Cardiac muscle cell (in vitro differentiated cells and primary cell): Measurements from ENCODE around the gene CHST11. TPM values are rescaled to one million over a fixed set of nuclear protein-coding genes. Genes with fewer than 3 reads are reported as not detected.

Source experiments
- DNase-seq, 2 donors: peaks; one replicate each; pipeline versions ENCODE4 v3.0.0 to v3.0.0-alpha.2; 2010 to 2017; ENCODE audit warnings: low read depth in 1 of 2, low spot score in 1 of 2
- H3K27ac ChIP-seq: fragments of 200-600 bp; sonication (generic); 2 replicates; pipeline ENCODE4 v1.5.1; 2016
- H3K27me3 ChIP-seq: fragments of 200-600 bp; sonication (generic); 2 replicates; pipeline ENCODE4 v1.6.0; 2016; ENCODE audit warnings: control low read depth
- H3K36me3 ChIP-seq: fragments of 200-600 bp; sonication (generic); 2 replicates; pipeline ENCODE4 v1.5.1; 2016; ENCODE audit warnings: control low read depth
- H3K4me1 ChIP-seq: fragments of 200-600 bp; sonication (generic); 2 replicates; pipeline ENCODE4 v1.8.1; 2017; ENCODE audit warnings: low read depth, mild to moderate bottlenecking, mixed run types
- H3K4me3 ChIP-seq: fragments of 200-600 bp; sonication (generic); 2 replicates; pipeline ENCODE4 v1.5.1; 2016; ENCODE audit warnings: mild to moderate bottlenecking
- H3K9me3 ChIP-seq: fragments of 200-600 bp; sonication (generic); 2 replicates; pipeline ENCODE4 v1.5.1; 2017; ENCODE audit warnings: low read depth, mild to moderate bottlenecking, control low read depth
- CTCF ChIP-seq: IDR thresholded peaks from 2 replicates; pipeline ENCODE4 v1.5.1; 2012; ENCODE audit warnings: low read depth, mild to moderate bottlenecking, low read length
- polyA plus RNA-seq: library from polyadenylated mRNA; unstranded; fragments of >200 nt; fragmentation: Nextera tagmentation; extraction: Ambion mirVana; gene quantifications from 2 replicates; pipeline ENCODE4 v1.2.1, GENCODE V29; 2016
- total RNA-seq: library from RNA; depleted of rRNA; stranded (reverse); fragments of >200 nt; gene quantifications from 2 replicates; pipeline ENCODE4 v1.2.3, GENCODE V29; 2016

The CHST11 gene
- total and polyA plus RNA-seq, 2 experiments from 2014 or later: 24.2 to 39.8 TPM

GRCh38 chr12:104596898-104597843 is 140.4 kb downstream of the CHST11 start:
- Histone ChIP-seq H3K36me3 (no peaks in the 10 kb centered on the region), H3K27me3 (no peaks in the 10 kb centered on the region), H3K9me3 (no peaks in the 10 kb centered on the region), H3K4me1 (peaks cover 24% of the 10 kb centered on the region), H3K4me3 (no peak overlapping the region), H3K27ac (no peak overlapping the region)
- no peak for TF ChIP-seq CTCF
- DNase-seq: no peak

GRCh38 chr12:104598342-104599271 is 141.9 kb downstream of the CHST11 start:
- H3K4me1 ChIP-seq: peaks cover 24% of the 10 kb centered on the region
- TF ChIP-seq CTCF: no peak
- no peaks in the 10 kb centered on the region for H3K9me3 ChIP-seq

GRCh38 chr12:104599272-104600035 is 142.7 kb downstream of the CHST11 start:
- Histone ChIP-seq H3K9me3 (no peaks in the 10 kb centered on the region), H3K4me3 (no peak overlapping the region), H3K27me3 (no peaks in the 10 kb centered on the region), H3K36me3 (no peaks in the 10 kb centered on the region), H3K4me1 (peaks cover 30% of the 10 kb centered on the region), H3K27ac (peak overlapping the region; percentile 82)
- no peak for TF ChIP-seq CTCF
- DNase-seq: no peak

More at GRCh38 chr12:104598342-104599271, 141.9 kb downstream of the CHST11 start:
- peak; percentile 30 to 67 for DNase-seq
- Histone ChIP-seq H3K4me3 (no peak overlapping the region), H3K27ac (peak overlapping the region; percentile 82), H3K36me3 (no peaks in the 10 kb centered on the region), H3K27me3 (no peaks in the 10 kb centered on the region)

GRCh38 chr12:104600036-104600712 is 143.4 kb downstream of the CHST11 start:
- Histone ChIP-seq H3K4me3 (no peak overlapping the region), H3K27me3 (no peaks in the 10 kb centered on the region), H3K27ac (no peak overlapping the region), H3K9me3 (no peaks in the 10 kb centered on the region), H3K36me3 (no peaks in the 10 kb centered on the region), H3K4me1 (peaks cover 31% of the 10 kb centered on the region)
- no peak for TF ChIP-seq CTCF
- DNase-seq: no peak
